ENCODE measurements around the gene TEAD3. TPM values are rescaled to one million over a fixed set of nuclear protein-coding genes. Genes with fewer than 3 reads are reported as not detected.
A peak's percentile ranks its signal among the peaks of the same experiment; 100 is the strongest.

TEAD3 gene
- total and polyA plus RNA-seq, 10 of the 15 experiments (the other 5 are each of a cell fraction or from before 2014, with no cell fraction given), result 0.02 to 0.28 (median 0.18) TPM; not detected in 5

GRCh38 chr6:35522151-35522550 is 25.3 kb upstream of the TEAD3 start:
- H3K4me2 ChIP-seq (ENCODE audit: control insufficient read depth, insufficient read depth), result no peak overlapping the region
- TF ChIP-seq DPF2 (IDR thresholded peaks at IDR 0.05) (0 out of 2 replicates have a peak, but pooled peaks have one; percentile 1), ZZZ3 (IDR thresholded peaks at IDR 0.05; ENCODE audit: control insufficient read depth, insufficient read length, low read depth) (no peak)
- peak overlapping the region; percentile 92 for H2AFZ ChIP-seq (ENCODE audit: control insufficient read depth, low read depth, low read length)
- WGBS (ENCODE audit: insufficient coverage, insufficient replicate concordance, low lambda C conversion rate, missing lambda C conversion rate), result 25% methylated on average over 12 of the region's 12 CpGs
- H3K9me3 ChIP-seq (replicated peaks; ENCODE audit: control insufficient read depth, insufficient read depth, low read length), result no peaks in the 10 kb centered on the region
- no peaks in the 10 kb centered on the region for H4K20me1 ChIP-seq (ENCODE audit: control insufficient read depth, insufficient read depth)
- ChIA-PET POLR2A (no interaction called here), CTCF (interaction anchor here (0.6 to 10.7 kb wide), 20 partner anchors 11 to 237 kb away, joined by 3 to 168 read pairs (median 4); partner anchors contain the start of genes ARMC12 and DEF6), SMC1A (ENCODE audit: uncharacterized antibody, unreplicated experiment) (interaction anchor here (0.5 to 3.7 kb wide), 7 partner anchors 11 to 222 kb away, joined by 3 to 25 read pairs (median 4); partner anchors contain the start of gene ARMC12), RAD21 (ENCODE audit: unreplicated experiment) (interaction anchor here (0.6 to 4.3 kb wide), 13 partner anchors 28 to 791 kb away, joined by 3 to 49 read pairs (median 5); partner anchors contain the start of gene ARMC12)
- no peaks in the 10 kb centered on the region for H3K4me1 ChIP-seq (ENCODE audit: control insufficient read depth, insufficient read depth, low read length)
- BruUV-seq (replicated peaks), result no TSS peak
- H3K36me3 ChIP-seq (ENCODE audit: control insufficient read depth in 2 of 2, insufficient read depth in 2 of 2, low read length in 1 of 2), result no peaks in the 10 kb centered on the region
- no peak overlapping the region for H3K27ac ChIP-seq (ENCODE audit: control insufficient read depth, insufficient read depth)
- DNase-seq (ENCODE audit: low read depth, low spot score) (no peak), FAIRE-seq (no peak), ATAC-seq (no peak)
- H3K79me2 ChIP-seq (ENCODE audit: control insufficient read depth, insufficient read depth, low read length), result no peaks in the 10 kb centered on the region
- no peak overlapping the region for H3K4me3 ChIP-seq
- in situ Hi-C loops (cut with MboI) (loop anchor here (5.0 kb wide), 1 partner anchor 215 kb away; the partner anchor contains the start of gene ARMC12), intact Hi-C loops (cut with micrococcal nuclease; ENCODE audit: unreplicated experiment) (loop anchor here (1.0 to 10.0 kb wide), 3 partner anchors 60 to 433 kb away; partner anchors contain the start of gene ARMC12)
- peaks cover 0 to 1% of the 10 kb centered on the region in 2 experiments; a peak in 2 of 4 replicates for H3K27me3 ChIP-seq (replicated peaks in 1 of 2; ENCODE audit: control insufficient read depth in 2 of 2, insufficient read depth in 2 of 2, low read length in 1 of 2)
- no peak overlapping the region for H3K9ac ChIP-seq (ENCODE audit: control insufficient read depth, insufficient read depth, low read length)

- no peaks in the 10 kb centered on the region for H3K9me3 ChIP-seq (replicated peaks; ENCODE audit: control insufficient read depth, insufficient read depth, low read length)
- CTCF ChIA-PET, result interaction anchor here (0.7 to 10.7 kb wide), 7 partner anchors 11 to 226 kb away, joined by 3 to 168 read pairs (median 5); partner anchors contain the start of gene ARMC12
- no peak overlapping the region for H3K4me3 ChIP-seq
- no peaks in the 10 kb centered on the region for H3K79me2 ChIP-seq (ENCODE audit: control insufficient read depth, insufficient read depth, low read length)
- no peak for TF ChIP-seq ZNF217 (IDR thresholded peaks at IDR 0.05)
- ATAC-seq (no peak), FAIRE-seq (no peak), DNase-seq (ENCODE audit: low read depth, low spot score) (no peak)
- no peaks in the 10 kb centered on the region for H3K4me1 ChIP-seq (ENCODE audit: control insufficient read depth, insufficient read depth, low read length)
- RAD21 ChIA-PET (ENCODE audit: unreplicated experiment), result interaction anchor here (1.9 to 4.3 kb wide), 2 partner anchors 214 to 218 kb away, joined by 12 to 49 read pairs; partner anchors contain the start of gene ARMC12
- in situ Hi-C loops (cut with MboI), result loop anchor here (5.0 kb wide), 1 partner anchor 216 kb away; the partner anchor contains the start of gene ARMC12
- intact Hi-C loops (cut with micrococcal nuclease; ENCODE audit: unreplicated experiment), result loop anchor here (5.0 to 10.0 kb wide), 2 partner anchors 61 to 434 kb away; no protein-coding TSS in a partner anchor
- no peak overlapping the region for H3K9ac ChIP-seq (ENCODE audit: control insufficient read depth, insufficient read depth, low read length)
- H3K36me3 ChIP-seq (ENCODE audit: control insufficient read depth in 2 of 2, insufficient read depth in 2 of 2, low read length in 1 of 2), result no peaks in the 10 kb centered on the region
- SMC1A ChIA-PET (ENCODE audit: uncharacterized antibody, unreplicated experiment), result interaction anchor here (3.7 kb wide), 1 partner anchor 215 kb away, joined by 25 read pairs; the partner anchor contains the start of gene ARMC12
- POLR2A ChIA-PET, result interaction anchor here (0.5 kb wide), 1 partner anchor 18 kb away, joined by 5 read pairs; no protein-coding TSS in a partner anchor
- no peak overlapping the region for H3K27ac ChIP-seq (ENCODE audit: control insufficient read depth, insufficient read depth)
- no peak overlapping the region for H2AFZ ChIP-seq (ENCODE audit: control insufficient read depth, low read depth, low read length)
- no TSS peak for BruUV-seq (replicated peaks)
- H3K4me2 ChIP-seq (ENCODE audit: control insufficient read depth, insufficient read depth), result no peak overlapping the region
- peaks cover 0 to 1% of the 10 kb centered on the region in 2 experiments; a peak in 2 of 4 replicates for H3K27me3 ChIP-seq (replicated peaks in 1 of 2; ENCODE audit: control insufficient read depth in 2 of 2, insufficient read depth in 2 of 2, low read length in 1 of 2)
- H4K20me1 ChIP-seq (ENCODE audit: control insufficient read depth, insufficient read depth), result no peaks in the 10 kb centered on the region
- WGBS (ENCODE audit: insufficient coverage, insufficient replicate concordance, low lambda C conversion rate, missing lambda C conversion rate), result 23% methylated on average over 4 of the region's 4 CpGs
Observed at GRCh38 chr6:35521235-35521634, 24.4 kb upstream of the TEAD3 start.

Data from GM12878 (cell line).